Right hindlimb (tissue), 1 donor: ENCODE results near the gene ZC3H8.

Experiments used
- DNase-seq: peaks from one replicate; pipeline ENCODE4 v3.0.0-alpha.2; 2018

The ZC3H8 gene

GRCh38 chr2:112162341-112162740 is 92.5 kb downstream of the ZC3H8 start:
- DNase-seq: no peak
